HG02763 (cell line): ENCODE results near the gene NDP.

ENCODE experiments used
- ATAC-seq: cut with Tn5 transposase; IDR thresholded peaks from one replicate; pipeline ENCODE4 v1.9.1; 2021; ENCODE audit warnings: mild to moderate bottlenecking, moderate library complexity; ENCODE audit not compliant: unreplicated experiment

Gene NDP

GRCh38 chrX:43973249-43974099, at the start of gene NDP:
Gene NDP, minus strand, starts transcription at chrX:43973390. Its CDS starts 14,745 bp downstream, at chrX:43958645.
- ATAC-seq = no peak

- no peak for ATAC-seq
These were observed 49.8 kb upstream of the NDP start for GRCh38 chrX:44022964-44023363.

GRCh38 chrX:44020693-44021092, 47.5 kb upstream of the NDP start:
- ATAC-seq = no peak

- no peak for ATAC-seq
These were observed 46.7 kb upstream of the NDP start for GRCh38 chrX:44019911-44020310.

- ATAC-seq = no peak
These were observed 44.5 kb upstream of the NDP start for GRCh38 chrX:44017676-44018075.

GRCh38 chrX:44016906-44017305, 43.7 kb upstream of the NDP start:
- ATAC-seq = no peak

- no peak for ATAC-seq
These were observed 39.4 kb upstream of the NDP start for GRCh38 chrX:44012484-44013096.

- ATAC-seq = no peak
These were observed 38.3 kb upstream of the NDP start for GRCh38 chrX:44011506-44011905.

- no peak for ATAC-seq
These were observed 37.4 kb upstream of the NDP start for GRCh38 chrX:44010626-44011025.

- ATAC-seq = no peak
These were observed 32.9 kb upstream of the NDP start for GRCh38 chrX:44006081-44006480.

GRCh38 chrX:44003975-44004374, 30.8 kb upstream of the NDP start:
- ATAC-seq = no peak

GRCh38 chrX:44002567-44002966, 29.4 kb upstream of the NDP start:
- ATAC-seq = no peak

- ATAC-seq = no peak
These were observed 25.2 kb upstream of the NDP start for GRCh38 chrX:43998374-43998773.

- ATAC-seq = no peak
These were observed 23.3 kb upstream of the NDP start for GRCh38 chrX:43996491-43996890.

- ATAC-seq = no peak
These were observed 12.9 kb upstream of the NDP start for GRCh38 chrX:43986083-43986482.

GRCh38 chrX:43985511-43985910, 12.3 kb upstream of the NDP start:
- ATAC-seq = no peak

- ATAC-seq = no peak
These were observed 5.0 kb upstream of the NDP start for GRCh38 chrX:43978226-43978625.

- ATAC-seq = no peak
These were observed 3.0 kb upstream of the NDP start for GRCh38 chrX:43976205-43976604.

GRCh38 chrX:43975796-43976195, 2.6 kb upstream of the NDP start:
- no peak for ATAC-seq

- no peak for ATAC-seq
These were observed 1.7 kb upstream of the NDP start for GRCh38 chrX:43974741-43975465.

- no peak for ATAC-seq
These were observed 898 bp upstream of the NDP start for GRCh38 chrX:43974100-43974475.
